ENCODE data around the gene EEF2K. TPM values are rescaled to one million over a fixed set of nuclear protein-coding genes. Genes with fewer than 3 reads are reported as not detected.

The EEF2K gene
- total RNA-seq, 2 donors from 2014 or later, result 58.2 to 75.1 TPM

DNA sequence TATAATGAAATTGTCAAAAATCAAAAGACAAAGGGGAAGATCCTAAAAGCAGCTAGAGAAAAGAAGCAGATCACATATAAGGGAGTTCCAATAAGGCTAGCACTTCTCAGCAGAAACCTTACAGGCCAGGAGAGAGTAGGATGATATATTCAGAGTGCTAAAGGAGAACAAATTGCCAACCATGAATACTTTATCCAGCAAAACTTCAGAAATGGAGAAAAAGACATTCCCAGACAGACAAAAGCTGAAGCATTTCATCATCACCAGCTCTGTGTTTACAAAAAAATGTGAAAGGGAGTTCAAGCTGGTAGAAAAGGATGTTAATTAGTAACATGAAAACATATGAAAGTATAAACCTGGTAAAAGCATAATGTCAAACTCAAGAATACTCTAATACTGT lies 131.0 kb downstream of the EEF2K start:
- H3K9me3 ChIP-seq, result no peaks in the 10 kb centered on the region
- no peak overlapping the region for H3K27ac ChIP-seq
- TF ChIP-seq POLR2A (IDR thresholded peaks at IDR 0.05) (no peak), POLR2AphosphoS5 (IDR thresholded peaks at IDR 0.05) (no peak)
- TF ChIP-seq, protein P1, sequence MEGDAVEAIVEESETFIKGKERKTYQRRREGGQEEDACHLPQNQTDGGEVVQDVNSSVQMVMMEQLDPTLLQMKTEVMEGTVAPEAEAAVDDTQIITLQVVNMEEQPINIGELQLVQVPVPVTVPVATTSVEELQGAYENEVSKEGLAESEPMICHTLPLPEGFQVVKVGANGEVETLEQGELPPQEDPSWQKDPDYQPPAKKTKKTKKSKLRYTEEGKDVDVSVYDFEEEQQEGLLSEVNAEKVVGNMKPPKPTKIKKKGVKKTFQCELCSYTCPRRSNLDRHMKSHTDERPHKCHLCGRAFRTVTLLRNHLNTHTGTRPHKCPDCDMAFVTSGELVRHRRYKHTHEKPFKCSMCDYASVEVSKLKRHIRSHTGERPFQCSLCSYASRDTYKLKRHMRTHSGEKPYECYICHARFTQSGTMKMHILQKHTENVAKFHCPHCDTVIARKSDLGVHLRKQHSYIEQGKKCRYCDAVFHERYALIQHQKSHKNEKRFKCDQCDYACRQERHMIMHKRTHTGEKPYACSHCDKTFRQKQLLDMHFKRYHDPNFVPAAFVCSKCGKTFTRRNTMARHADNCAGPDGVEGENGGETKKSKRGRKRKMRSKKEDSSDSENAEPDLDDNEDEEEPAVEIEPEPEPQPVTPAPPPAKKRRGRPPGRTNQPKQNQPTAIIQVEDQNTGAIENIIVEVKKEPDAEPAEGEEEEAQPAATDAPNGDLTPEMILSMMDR (IDR thresholded peaks at IDR 0.05), result no peak
- no peaks in the 10 kb centered on the region for H3K4me1 ChIP-seq (replicated peaks)
- no peak for DNase-seq (ENCODE audit: low spot score)
- H3K36me3 ChIP-seq, result peaks cover 6% of the 10 kb centered on the region in 2 donors
- no peaks in the 10 kb centered on the region for H3K27me3 ChIP-seq (replicated peaks; ENCODE audit: insufficient read depth)
- no peak overlapping the region for H3K4me3 ChIP-seq
- intact Hi-C loops (cut with DNase I), result no loop called here

DNA sequence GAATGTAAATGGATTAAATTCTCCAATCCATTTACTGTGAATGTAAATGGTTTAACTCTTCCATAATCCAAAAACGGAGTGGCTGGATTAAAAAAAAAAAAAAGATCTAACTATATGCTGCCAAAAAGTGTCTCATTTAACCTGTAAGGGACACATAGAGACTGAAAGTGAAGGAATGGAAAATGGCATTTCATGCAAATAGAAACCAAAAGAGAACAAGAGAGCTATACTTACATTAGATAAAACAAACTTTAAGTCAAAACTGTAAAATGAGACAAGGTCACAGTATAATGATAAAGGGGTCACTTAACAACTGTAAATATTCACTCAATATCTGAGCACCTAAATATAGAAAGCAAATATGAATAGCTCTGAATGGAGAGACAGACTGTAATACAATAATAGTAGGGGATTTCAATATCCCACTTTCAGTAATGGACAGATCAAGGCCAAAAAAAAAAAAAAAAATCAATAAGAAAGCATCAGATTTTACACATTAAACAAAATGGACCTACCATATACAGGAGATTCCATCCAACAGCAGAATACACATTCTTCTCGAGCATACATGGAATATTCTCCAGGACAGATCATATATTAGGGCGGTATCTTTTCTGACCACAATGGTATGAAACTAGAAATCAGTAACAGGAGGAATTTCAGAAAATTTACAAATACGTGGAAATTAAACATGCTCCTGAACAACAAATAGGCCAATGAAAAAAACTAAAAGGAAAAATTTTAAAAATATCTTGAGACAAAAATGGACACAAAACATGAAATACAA lies 132.0 kb downstream of the EEF2K start:
- DNase-seq (ENCODE audit: low spot score), result no peak
- intact Hi-C loops (cut with DNase I), result no loop called here
- Histone ChIP-seq H3K4me1 (replicated peaks) (no peaks in the 10 kb centered on the region), H3K36me3 (peaks cover 6% of the 10 kb centered on the region in 2 donors), H3K27ac (no peak overlapping the region), H3K4me3 (no peak overlapping the region), H3K27me3 (replicated peaks; ENCODE audit: insufficient read depth) (no peaks in the 10 kb centered on the region), H3K9me3 (no peaks in the 10 kb centered on the region)
- TF ChIP-seq, protein P1 (IDR thresholded peaks at IDR 0.05), result no peak
- TF ChIP-seq POLR2A (IDR thresholded peaks at IDR 0.05), result no peak
- TF ChIP-seq POLR2AphosphoS5 (IDR thresholded peaks at IDR 0.05), result no peak
- 97% methylated on average over 4 of the region's 4 CpGs for WGBS

Other genes with a start within 250 kb of the EEF2K start
- gene PDZD9, start 205.2 kb upstream of the EEF2K start, total RNA-seq, result under 1 TPM in 1 of 2 donors, not detected in 1; 0.85 TPM
- gene MOSMO, start 198.2 kb upstream of the EEF2K start, total RNA-seq, result 10 to 100 TPM; 19.6 to 21.0 TPM
- 1 to 10 TPM in 1 of 2 donors, under 1 TPM in 1; 0.41 to 2.5 TPM for gene VWA3A, start 113.7 kb upstream of the EEF2K start, total RNA-seq
- gene SDR42E2, start 43.8 kb upstream of the EEF2K start, total RNA-seq, result not detected
- gene POLR3E, start 91.1 kb downstream of the EEF2K start, total RNA-seq, result 10 to 100 TPM; 52.3 to 61.7 TPM
- gene CDR2, start 168.3 kb downstream of the EEF2K start, total RNA-seq, result 10 to 100 TPM; 24.5 to 31.9 TPM

All from prostate gland (tissue), 2 donors.